Right lobe of liver (tissue), 4 donors: ENCODE results near the gene SPOCD1.

Experiments used
- POLR2A ChIP-seq: fragments of 450-650 bp; IDR thresholded peaks from one replicate; pipeline ENCODE4 v1.6.1; 2017; ENCODE audit warnings: antibody characterized with exemption, mild to moderate bottlenecking
- TF ChIP-seq, protein P1 (sequence below), 4 donors: fragments of 200-600 bp in 3 of 4; fragments of 450-650 bp in 1 of 4; IDR thresholded peaks; one replicate each; pipeline versions ENCODE4 v1.5.1 to v1.8.0; 2016 to 2022; ENCODE audit warnings: antibody characterized with exemption in 4 of 4, mild to moderate bottlenecking in 2 of 4
- donor health status: DM: no; HTN: no; CAD: no.
- donor health status: DM: no; HTN: no; CAD: no.
- donor health status: DM: no; HTN: yes; CAD: no.

DNA sequence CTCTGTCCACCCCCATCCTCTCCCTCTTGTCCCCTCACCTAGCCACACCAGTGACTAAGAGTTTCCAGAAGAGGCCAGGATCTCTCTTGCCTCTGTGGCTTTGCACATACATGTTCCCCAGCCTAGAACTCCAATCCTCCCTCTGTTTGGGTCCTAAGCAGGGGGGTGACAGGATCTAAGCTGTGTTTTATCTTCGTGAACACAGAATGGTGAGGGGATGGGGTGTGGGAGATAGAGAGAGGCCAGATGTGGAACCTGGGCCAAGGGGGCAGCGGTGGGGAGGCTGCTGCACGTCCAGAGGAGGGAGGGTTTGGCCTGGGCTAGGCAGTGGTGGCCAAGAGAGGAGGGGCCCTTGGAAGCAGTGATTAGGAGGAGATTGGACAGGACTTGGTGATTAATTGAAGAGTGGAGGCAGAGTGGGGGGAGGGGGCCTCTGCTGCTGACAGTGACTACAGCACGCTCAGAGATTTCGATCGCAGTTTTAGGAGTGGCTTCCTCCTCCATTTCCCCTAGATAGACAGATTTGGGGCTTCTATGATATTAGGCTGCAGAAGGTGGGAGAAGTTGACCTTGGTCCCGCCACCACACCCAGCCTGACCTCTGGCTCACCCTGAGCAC, 34.6 kb downstream of the SPOCD1 start:
- TF ChIP-seq, protein P1, sequence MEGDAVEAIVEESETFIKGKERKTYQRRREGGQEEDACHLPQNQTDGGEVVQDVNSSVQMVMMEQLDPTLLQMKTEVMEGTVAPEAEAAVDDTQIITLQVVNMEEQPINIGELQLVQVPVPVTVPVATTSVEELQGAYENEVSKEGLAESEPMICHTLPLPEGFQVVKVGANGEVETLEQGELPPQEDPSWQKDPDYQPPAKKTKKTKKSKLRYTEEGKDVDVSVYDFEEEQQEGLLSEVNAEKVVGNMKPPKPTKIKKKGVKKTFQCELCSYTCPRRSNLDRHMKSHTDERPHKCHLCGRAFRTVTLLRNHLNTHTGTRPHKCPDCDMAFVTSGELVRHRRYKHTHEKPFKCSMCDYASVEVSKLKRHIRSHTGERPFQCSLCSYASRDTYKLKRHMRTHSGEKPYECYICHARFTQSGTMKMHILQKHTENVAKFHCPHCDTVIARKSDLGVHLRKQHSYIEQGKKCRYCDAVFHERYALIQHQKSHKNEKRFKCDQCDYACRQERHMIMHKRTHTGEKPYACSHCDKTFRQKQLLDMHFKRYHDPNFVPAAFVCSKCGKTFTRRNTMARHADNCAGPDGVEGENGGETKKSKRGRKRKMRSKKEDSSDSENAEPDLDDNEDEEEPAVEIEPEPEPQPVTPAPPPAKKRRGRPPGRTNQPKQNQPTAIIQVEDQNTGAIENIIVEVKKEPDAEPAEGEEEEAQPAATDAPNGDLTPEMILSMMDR (IDR thresholded peaks at IDR 0.05), result no peak
- TF ChIP-seq POLR2A, result no peak
